ENCODE measurements around the gene ZNF514.

DNA sequence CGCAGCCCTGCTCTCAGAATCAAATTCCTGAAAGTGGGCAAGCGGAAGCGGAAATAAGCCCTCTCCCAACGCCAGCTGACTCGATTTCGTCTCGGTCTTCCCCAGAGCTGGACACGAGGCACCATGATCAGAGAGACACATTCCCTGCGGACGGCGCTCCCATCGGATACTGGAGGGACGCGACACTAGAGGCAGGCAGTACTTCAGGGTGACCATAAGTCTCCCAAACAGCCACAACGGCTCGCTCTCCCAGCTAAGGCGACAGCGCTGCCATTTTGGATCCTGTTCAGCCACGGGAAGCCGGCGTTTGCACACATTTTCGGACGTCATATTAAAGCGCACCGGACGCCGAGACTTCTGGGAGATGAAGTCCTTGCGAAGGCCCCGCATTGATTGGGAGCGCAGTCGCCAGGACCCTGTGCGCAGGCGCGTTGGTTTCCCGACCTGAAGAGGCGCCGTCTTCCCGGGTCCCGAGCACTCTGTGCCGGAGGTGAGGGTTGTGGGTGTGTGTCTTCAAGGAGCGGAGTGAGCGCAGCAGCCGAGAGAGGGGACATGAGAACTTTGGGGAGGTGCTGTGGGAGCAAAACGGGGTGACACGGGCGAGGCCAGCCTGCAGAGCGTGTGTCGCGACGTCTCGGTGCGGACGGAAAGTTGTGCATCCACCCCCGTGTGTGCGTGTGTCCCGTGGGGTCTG is 5.9 kb upstream of the ZNF514 start, which contains the start of gene ZNF2:
- TF ChIP-seq, protein P1, sequence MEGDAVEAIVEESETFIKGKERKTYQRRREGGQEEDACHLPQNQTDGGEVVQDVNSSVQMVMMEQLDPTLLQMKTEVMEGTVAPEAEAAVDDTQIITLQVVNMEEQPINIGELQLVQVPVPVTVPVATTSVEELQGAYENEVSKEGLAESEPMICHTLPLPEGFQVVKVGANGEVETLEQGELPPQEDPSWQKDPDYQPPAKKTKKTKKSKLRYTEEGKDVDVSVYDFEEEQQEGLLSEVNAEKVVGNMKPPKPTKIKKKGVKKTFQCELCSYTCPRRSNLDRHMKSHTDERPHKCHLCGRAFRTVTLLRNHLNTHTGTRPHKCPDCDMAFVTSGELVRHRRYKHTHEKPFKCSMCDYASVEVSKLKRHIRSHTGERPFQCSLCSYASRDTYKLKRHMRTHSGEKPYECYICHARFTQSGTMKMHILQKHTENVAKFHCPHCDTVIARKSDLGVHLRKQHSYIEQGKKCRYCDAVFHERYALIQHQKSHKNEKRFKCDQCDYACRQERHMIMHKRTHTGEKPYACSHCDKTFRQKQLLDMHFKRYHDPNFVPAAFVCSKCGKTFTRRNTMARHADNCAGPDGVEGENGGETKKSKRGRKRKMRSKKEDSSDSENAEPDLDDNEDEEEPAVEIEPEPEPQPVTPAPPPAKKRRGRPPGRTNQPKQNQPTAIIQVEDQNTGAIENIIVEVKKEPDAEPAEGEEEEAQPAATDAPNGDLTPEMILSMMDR (IDR thresholded peaks at IDR 0.05), result no peak
- peak; percentile 64 to 95 (median 89) for TF ChIP-seq POLR2A (IDR thresholded peaks at IDR 0.05)

All from body of pancreas (tissue), 4 donors.